Smooth muscle cell of the brain vasculature (primary cell): ENCODE measurements around the gene PARP12.

Experiments
- DNase-seq: peaks from one replicate; pipeline ENCODE4 v3.0.0-alpha.2; 2012; ENCODE audit warnings: low read depth, low spot score

Gene PARP12

GRCh38 chr7:140059273-140060242 is 3.2 kb downstream of the PARP12 start:
- no peak for DNase-seq

GRCh38 chr7:140058517-140058916 is 4.2 kb downstream of the PARP12 start:
- DNase-seq = no peak

GRCh38 chr7:140057143-140057535 is 5.6 kb downstream of the PARP12 start:
- no peak for DNase-seq

GRCh38 chr7:140056431-140057142 is 6.2 kb downstream of the PARP12 start:
- DNase-seq = no peak

GRCh38 chr7:140055833-140056232 is 6.9 kb downstream of the PARP12 start:
- DNase-seq = no peak

- DNase-seq = no peak
Measured at GRCh38 chr7:140054751-140055150, 8.0 kb downstream of the PARP12 start.

- DNase-seq = no peak
Measured at GRCh38 chr7:140053812-140054539, 8.8 kb downstream of the PARP12 start.

- DNase-seq = no peak
Measured at GRCh38 chr7:140051820-140052219, 10.9 kb downstream of the PARP12 start.

- no peak for DNase-seq
Measured at GRCh38 chr7:140050100-140050499, 12.7 kb downstream of the PARP12 start.

GRCh38 chr7:140049339-140050024 is 13.3 kb downstream of the PARP12 start:
- no peak for DNase-seq

GRCh38 chr7:140048989-140049338 is 13.8 kb downstream of the PARP12 start:
- no peak for DNase-seq

GRCh38 chr7:140048138-140048537 is 14.6 kb downstream of the PARP12 start:
- no peak for DNase-seq

- no peak for DNase-seq
Measured at GRCh38 chr7:140047197-140047596, 15.6 kb downstream of the PARP12 start.

- DNase-seq = no peak
Measured at GRCh38 chr7:140045697-140046096, 17.1 kb downstream of the PARP12 start.

- no peak for DNase-seq
Measured at GRCh38 chr7:140044251-140044650, 18.5 kb downstream of the PARP12 start.

GRCh38 chr7:140042386-140042670 is 20.4 kb downstream of the PARP12 start:
- DNase-seq = no peak

- no peak for DNase-seq
Measured at GRCh38 chr7:140041659-140042385, 20.9 kb downstream of the PARP12 start.

- DNase-seq = no peak
Measured at GRCh38 chr7:140039896-140040295, 22.9 kb downstream of the PARP12 start.

- no peak for DNase-seq
Measured at GRCh38 chr7:140039066-140039465, 23.7 kb downstream of the PARP12 start.

- DNase-seq = no peak
Measured at GRCh38 chr7:140036224-140036962, 26.4 kb downstream of the PARP12 start.
